Epithelial cell of alveolus of lung (primary cell): ENCODE data around the gene OR10A2. TPM values are rescaled to one million over a fixed set of nuclear protein-coding genes. Genes with fewer than 3 reads are reported as not detected.

ENCODE experiments used
- total RNA-seq: library from RNA; depleted of rRNA; stranded (reverse); fragments of >200 nt; gene quantifications from 2 replicates; pipeline ENCODE4 v1.2.1, GENCODE V29; 2015

The OR10A2 gene
- total RNA-seq, result not detected in 2 replicates

GRCh38 chr11:6862961-6863360, at the start of gene OR10A2:
TSS of gene OR10A2 (plus strand) at chr11:6863057. CDS start at chr11:6869755, 6,698 bp downstream.

GRCh38 chr11:6845383-6845782, 17.5 kb upstream of the OR10A2 start, which contains the start of gene OR10A5:
TSS of gene OR10A5 (plus strand) at chr11:6845683. CDS start at chr11:6845683, 0 bp downstream.

GRCh38 chr11:6876325-6876724, 13.5 kb downstream of the OR10A2 start, which contains the start of gene OR10A4:
TSS of gene OR10A4 (plus strand) at chr11:6876625. CDS start at chr11:6876648, 23 bp downstream.

GRCh38 chr11:6892400-6892799, 29.5 kb downstream of the OR10A2 start, which contains the start of gene OR2D2:
TSS of gene OR2D2 (minus strand) at chr11:6892500. CDS start at chr11:6892500, 0 bp downstream.

GRCh38 chr11:6920702-6921101, 57.8 kb downstream of the OR10A2 start, which contains the start of gene OR2D3:
TSS of gene OR2D3 (plus strand) at chr11:6921002. CDS start at chr11:6921002, 0 bp downstream.

Other genes starting within 250 kb of the OR10A2 start
- gene TPP1, start 243.6 kb upstream of the OR10A2 start, total RNA-seq, result 33.9 and 86.9 TPM in 2 replicates
- gene DCHS1, start 207.2 kb upstream of the OR10A2 start, total RNA-seq, result 18.1 and 20.1 TPM in 2 replicates
- 31.9 and 53.4 TPM in 2 replicates for gene MRPL17, start 179.7 kb upstream of the OR10A2 start, total RNA-seq
- gene OR2AG2, start 91.1 kb upstream of the OR10A2 start, total RNA-seq, result not detected in 2 replicates
- gene OR2AG1, start 80.0 kb upstream of the OR10A2 start, total RNA-seq, result not detected in 2 replicates
- gene OR6A2, start 63.4 kb upstream of the OR10A2 start, total RNA-seq, result 0.24 TPM in 1 of 2 replicates, not detected in the other
- gene OR10A5, start 17.4 kb upstream of the OR10A2 start, total RNA-seq, result not detected in 2 replicates
- gene OR10A4, start 13.6 kb downstream of the OR10A2 start, total RNA-seq, result not detected in 2 replicates
- 0.32 TPM in 1 of 2 replicates, not detected in the other for gene OR2D2, start 29.4 kb downstream of the OR10A2 start, total RNA-seq
- gene OR2D3, start 57.9 kb downstream of the OR10A2 start, total RNA-seq, result not detected in 2 replicates
- 0.80 and 3.0 TPM in 2 replicates for gene ZNF215, start 63.4 kb downstream of the OR10A2 start, total RNA-seq
- 1.8 and 4.9 TPM in 2 replicates for gene ZNF214, start 157.3 kb downstream of the OR10A2 start, total RNA-seq
- under 0.01 TPM in 1 of 2 replicates, not detected in the other for gene NLRP14, start 157.4 kb downstream of the OR10A2 start, total RNA-seq
- gene RBMXL2, start 225.9 kb downstream of the OR10A2 start, total RNA-seq, result not detected in 2 replicates